Trophoblast cell (in vitro differentiated cells and primary cell): Measurements from ENCODE around the gene MAP2K3.
"Not testable (repeated sequence)": the region's sequence is repeated elsewhere in the genome, so short reads cannot be mapped to it uniquely, and the experiment has no call there.

Experiments used
- DNase-seq, 2 donors: peaks; one replicate each; pipeline ENCODE4 v3.0.0-alpha.2; 2016
- H2AFZ ChIP-seq: 2 replicates; pipeline ENCODE4 v1.6.1; 2013; ENCODE audit warnings: low read length, moderate library complexity, mild to moderate bottlenecking; ENCODE audit not compliant: insufficient read depth, poor library complexity
- H2AK5ac ChIP-seq: 2 replicates; pipeline ENCODE4 v1.6.1; 2013; ENCODE audit warnings: mild to moderate bottlenecking, low read length
- H2BK120ac ChIP-seq: 2 replicates; pipeline ENCODE4 v1.6.1; 2013; ENCODE audit warnings: low read length, mild to moderate bottlenecking, moderate library complexity; ENCODE audit not compliant: insufficient read depth, poor library complexity
- H2BK12ac ChIP-seq: 2 replicates; pipeline ENCODE4 v1.6.1; 2013; ENCODE audit warnings: mild to moderate bottlenecking, low read length, moderate library complexity
- H2BK5ac ChIP-seq: 2 replicates; pipeline ENCODE4 v1.6.1; 2013; ENCODE audit warnings: low read length, low read depth, moderate library complexity, mild to moderate bottlenecking; ENCODE audit not compliant: poor library complexity
- H3K14ac ChIP-seq: 2 replicates; pipeline ENCODE4 v1.6.1; 2013; ENCODE audit warnings: mild to moderate bottlenecking, low read length
- H3K18ac ChIP-seq: 2 replicates; pipeline ENCODE4 v1.6.1; 2013; ENCODE audit warnings: mild to moderate bottlenecking, low read length
- H3K23ac ChIP-seq: 2 replicates; pipeline ENCODE4 v1.6.1; 2013; ENCODE audit warnings: low read length
- H3K27ac ChIP-seq: 2 replicates; pipeline ENCODE4 v1.5.1; 2013; ENCODE audit warnings: low read depth, mild to moderate bottlenecking, inconsistent platforms, low read length, moderate library complexity
- H3K27me3 ChIP-seq: 2 replicates; pipeline ENCODE4 v1.6.1; 2013; ENCODE audit warnings: inconsistent platforms, mild to moderate bottlenecking, low read length, moderate library complexity; ENCODE audit not compliant: insufficient read depth
- H3K36me3 ChIP-seq, 2 experiments: 1 replicate in 1 of 2; 2 replicates in 1 of 2; pipeline ENCODE4 v1.6.1; 2013; ENCODE audit warnings: low read length in 2 of 2, mild to moderate bottlenecking in 2 of 2, moderate library complexity in 1 of 2; ENCODE audit not compliant: insufficient read depth in 2 of 2, control insufficient read depth in 1 of 2
- H3K4ac ChIP-seq: 2 replicates; pipeline ENCODE4 v1.6.1; 2013; ENCODE audit warnings: low read depth, mild to moderate bottlenecking, low read length, moderate library complexity
- H3K4me1 ChIP-seq, 2 experiments: 1 replicate in 1 of 2; 2 replicates in 1 of 2; pipeline ENCODE4 v1.6.1; 2013; ENCODE audit warnings: low read length in 2 of 2, mild to moderate bottlenecking in 2 of 2, moderate library complexity in 1 of 2; ENCODE audit not compliant: insufficient read depth in 2 of 2, control insufficient read depth in 1 of 2
- H3K4me2 ChIP-seq: 2 replicates; pipeline ENCODE4 v1.6.1; 2013; ENCODE audit warnings: inconsistent platforms, mild to moderate bottlenecking, low read length, moderate library complexity
- H3K4me3 ChIP-seq: 2 replicates; pipeline ENCODE4 v1.5.1; 2013; ENCODE audit warnings: mild to moderate bottlenecking, low read depth, low read length, inconsistent platforms
- H3K79me1 ChIP-seq: one replicate; pipeline ENCODE4 v1.6.1; 2013; ENCODE audit warnings: low read length
- H3K79me2 ChIP-seq: 2 replicates; pipeline ENCODE4 v1.6.1; 2013; ENCODE audit warnings: low read length, mild to moderate bottlenecking; ENCODE audit not compliant: control insufficient read depth, insufficient read depth, poor library complexity
- H3K9ac ChIP-seq: 2 replicates; pipeline ENCODE4 v1.6.1; 2013; ENCODE audit warnings: mild to moderate bottlenecking, low read length
- H3K9me3 ChIP-seq: 2 replicates; pipeline ENCODE4 v1.6.1; 2013; ENCODE audit warnings: low read depth, mild to moderate bottlenecking, control low read depth, inconsistent platforms, low read length; ENCODE audit not compliant: insufficient read depth
- H4K12ac ChIP-seq: 2 replicates; pipeline ENCODE4 v1.6.1; 2013; ENCODE audit warnings: low read depth, mild to moderate bottlenecking, low read length, moderate library complexity
- H4K8ac ChIP-seq: 2 replicates; pipeline ENCODE4 v1.6.1; 2013; ENCODE audit warnings: low read depth, mild to moderate bottlenecking, low read length, moderate library complexity
- H4K91ac ChIP-seq: one replicate; pipeline ENCODE4 v1.6.1; 2013; ENCODE audit warnings: low read depth, mild to moderate bottlenecking, low read length, moderate library complexity
- WGBS: extraction: QIAGEN DNeasy Blood & Tissue Kit; methylation state at CpG from one replicate; pipeline ENCODE4 v1.1.7; 2013; ENCODE audit warnings: missing lambda C conversion rate; ENCODE audit not compliant: insufficient read length, insufficient coverage; ENCODE audit errors: extremely low coverage; 5-methylcytosine and 5-hydroxymethylcytosine counted together

Gene MAP2K3

DNA sequence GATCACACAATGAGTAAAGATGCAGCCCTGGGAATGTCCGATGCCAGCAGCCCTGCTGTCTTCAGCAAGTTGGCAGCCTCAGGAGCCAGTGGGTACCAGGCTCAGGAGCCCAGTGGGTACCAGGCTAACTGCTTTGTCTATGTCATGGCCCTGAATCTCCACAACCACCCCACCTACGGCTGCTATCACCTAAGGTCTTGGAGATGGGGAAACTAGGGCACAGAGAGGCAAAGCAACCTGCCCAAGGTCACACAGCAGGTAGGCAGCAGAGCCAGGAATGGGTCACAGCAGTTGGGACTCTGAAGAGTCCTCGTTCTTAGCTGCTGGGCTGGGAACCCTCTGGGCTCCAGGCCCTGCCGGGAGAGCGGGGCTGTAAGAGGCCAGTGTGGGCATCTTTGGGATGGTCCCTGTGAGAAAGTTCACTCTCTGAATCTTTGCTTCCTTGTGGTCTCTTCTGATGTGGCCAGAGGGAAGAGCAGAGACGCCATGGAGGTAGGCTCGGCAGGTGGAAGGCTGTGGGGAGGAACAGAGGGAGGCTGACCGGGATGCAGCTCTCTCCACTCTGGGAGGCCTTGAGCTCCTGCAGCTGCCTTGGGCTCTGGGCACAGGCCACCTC, 57.5 kb downstream of the MAP2K3 start:
- H3K4me2 ChIP-seq, result not testable (repeated sequence)

DNA sequence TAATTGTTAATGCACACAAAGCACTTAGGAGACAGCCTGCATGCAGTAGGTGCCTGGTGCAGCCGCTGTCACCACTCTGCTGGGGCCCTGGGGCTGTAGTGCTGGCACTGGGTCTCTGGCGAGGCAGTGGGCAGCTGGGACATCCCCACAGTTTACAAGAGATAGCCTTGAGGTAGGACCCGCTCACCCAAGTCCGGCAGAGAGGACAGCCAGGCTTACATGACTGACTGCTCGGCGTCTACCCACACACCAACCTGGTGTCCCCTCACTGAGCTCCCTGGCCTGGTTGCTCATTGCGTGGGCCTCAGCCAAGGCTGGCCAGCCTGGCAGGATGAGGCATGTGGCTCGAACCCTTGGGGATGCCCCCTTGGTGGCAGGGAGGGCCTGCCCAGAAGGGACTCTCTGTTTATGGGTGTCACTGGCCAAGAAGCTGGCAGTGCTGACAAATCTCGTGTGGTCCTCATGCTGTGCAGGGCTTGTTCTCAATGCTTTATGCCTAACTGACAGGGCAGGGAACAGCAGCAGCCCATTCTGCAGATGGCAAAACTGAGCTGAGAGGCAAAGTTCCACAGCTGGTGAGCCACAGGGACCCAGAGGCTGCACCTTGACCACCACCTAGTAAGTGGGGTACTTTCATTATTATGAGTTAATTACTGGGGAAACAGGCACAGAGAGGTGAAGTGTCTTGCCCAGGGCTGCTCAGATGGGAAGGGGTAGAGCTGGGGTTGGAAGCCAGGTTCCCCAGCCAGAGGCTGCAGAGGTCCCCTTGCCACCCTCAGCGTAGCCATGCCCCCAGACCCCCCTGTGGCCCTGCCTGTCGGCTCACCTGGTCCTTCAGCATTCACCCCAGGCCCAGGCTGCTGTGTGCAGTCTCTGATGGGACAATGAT, 58.8 kb downstream of the MAP2K3 start:
- not testable (repeated sequence) for DNase-seq, H2AK5ac ChIP-seq, H2BK120ac ChIP-seq, H4K91ac ChIP-seq, H3K9ac ChIP-seq, H3K4me3 ChIP-seq, H3K79me2 ChIP-seq, H2BK12ac ChIP-seq, H3K23ac ChIP-seq, H3K27me3 ChIP-seq, H3K27ac ChIP-seq, H3K79me1 ChIP-seq, H4K8ac ChIP-seq, H3K36me3 ChIP-seq, H3K18ac ChIP-seq, H2BK5ac ChIP-seq, H3K14ac ChIP-seq, H3K4me2 ChIP-seq, H3K4me1 ChIP-seq, H3K4ac ChIP-seq, H3K9me3 ChIP-seq, H4K12ac ChIP-seq, H2AFZ ChIP-seq
- WGBS, result no CpG with 5 or more reads among the region's 11 CpGs

More for the DNA sequence above, 57.5 kb downstream of the MAP2K3 start:
- H3K23ac ChIP-seq, H2BK5ac ChIP-seq, H3K79me2 ChIP-seq, H3K4ac ChIP-seq, H3K14ac ChIP-seq, H3K9ac ChIP-seq, H3K79me1 ChIP-seq, H3K36me3 ChIP-seq, H3K4me3 ChIP-seq, H2BK120ac ChIP-seq, H3K4me1 ChIP-seq, H2AFZ ChIP-seq, H2AK5ac ChIP-seq, DNase-seq, H3K18ac ChIP-seq, H4K8ac ChIP-seq, H3K27ac ChIP-seq, H3K27me3 ChIP-seq, H4K91ac ChIP-seq, H4K12ac ChIP-seq, H2BK12ac ChIP-seq: not testable (repeated sequence)
- no CpG with 5 or more reads among the region's 8 CpGs for WGBS
- H3K9me3 ChIP-seq, result peaks cover 14% of the 10 kb centered on the region

DNA sequence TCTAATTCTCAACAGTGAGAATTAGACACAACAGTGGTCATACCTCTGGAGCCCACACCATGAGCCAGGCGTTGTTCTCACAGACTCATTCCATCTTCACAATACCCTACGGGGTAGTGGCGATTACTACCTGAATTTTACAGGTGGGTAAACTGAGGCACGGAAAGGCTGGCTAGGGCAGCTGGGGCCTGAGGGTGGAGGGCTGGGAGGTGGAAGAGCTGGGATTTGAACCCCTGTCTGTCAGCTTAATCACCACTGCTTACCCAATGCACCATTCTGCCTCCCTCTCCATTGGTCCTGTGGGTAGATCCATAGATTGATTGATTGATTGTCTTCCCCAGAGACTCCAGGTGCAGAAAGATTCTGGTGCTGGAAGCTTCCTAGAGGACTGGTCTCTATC, 60.3 kb downstream of the MAP2K3 start:
- not testable (repeated sequence) for H2BK120ac ChIP-seq, H3K9me3 ChIP-seq, H3K79me1 ChIP-seq, H2BK12ac ChIP-seq, H3K4me1 ChIP-seq, H4K8ac ChIP-seq, H4K91ac ChIP-seq, H3K27ac ChIP-seq, H3K79me2 ChIP-seq, H3K4ac ChIP-seq, H2BK5ac ChIP-seq, H3K14ac ChIP-seq, H3K23ac ChIP-seq, H4K12ac ChIP-seq, H3K27me3 ChIP-seq, H3K9ac ChIP-seq, H2AK5ac ChIP-seq, H3K18ac ChIP-seq, DNase-seq, H3K36me3 ChIP-seq, H2AFZ ChIP-seq, H3K4me3 ChIP-seq, H3K4me2 ChIP-seq
- no CpG with 5 or more reads among the region's 4 CpGs for WGBS

DNA sequence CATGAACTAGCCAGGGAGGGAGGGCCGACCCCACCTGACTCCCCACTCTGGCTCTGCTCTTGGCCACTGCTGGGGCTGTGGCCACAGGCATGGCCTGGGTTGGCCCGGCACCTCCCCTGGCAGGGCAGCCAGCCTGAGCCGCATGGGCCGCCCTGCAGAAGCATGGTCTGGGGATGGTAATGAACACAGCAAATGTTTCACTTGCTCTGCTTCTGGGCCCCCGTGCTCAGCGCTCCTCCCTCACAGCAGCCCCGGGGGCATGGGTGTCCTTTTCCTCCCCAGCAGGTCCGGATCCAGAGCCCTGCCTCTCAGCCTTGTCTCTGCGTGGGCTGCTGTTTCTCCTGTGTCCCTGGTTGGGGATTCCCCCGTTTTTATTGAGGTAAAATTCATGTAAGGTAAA, 60.7 kb downstream of the MAP2K3 start:
- no CpG with 5 or more reads among the region's 10 CpGs for WGBS
- Histone ChIP-seq H2AK5ac (no peak overlapping the region), H4K12ac (no peak overlapping the region), H2BK5ac (no peak overlapping the region), H3K27ac (no peak overlapping the region), H3K4me2 (no peak overlapping the region), H2BK120ac (no peak overlapping the region), H3K14ac (no peak overlapping the region), H4K8ac (no peak overlapping the region), H3K4me3 (no peak overlapping the region), H3K18ac (no peak overlapping the region), H3K79me2 (no peaks in the 10 kb centered on the region), H2BK12ac (no peak overlapping the region), H3K36me3 (no peaks in the 10 kb centered on the region), H3K4me1 (no peaks in the 10 kb centered on the region), H4K91ac (no peak overlapping the region), H3K27me3 (no peaks in the 10 kb centered on the region), H3K79me1 (no peaks in the 10 kb centered on the region), H3K4ac (no peak overlapping the region), H3K9me3 (peaks cover 6% of the 10 kb centered on the region), H3K23ac (no peak overlapping the region), H2AFZ (no peak overlapping the region), H3K9ac (no peak overlapping the region)
- no peak for DNase-seq
